GM12873 (cell line): Measurements from ENCODE around the gene CELA1.

Experiments used
- CTCF ChIP-seq: IDR thresholded peaks from 2 replicates; pipeline ENCODE4 v1.5.1; 2012; ENCODE audit warnings: low read depth, mild to moderate bottlenecking, moderate library complexity, low read length, control low read depth; ENCODE audit not compliant: insufficient read depth; ENCODE audit errors: missing control alignments

Gene CELA1

GRCh38 chr12:51346581-51346980, at the start of gene CELA1:
TSS of gene CELA1 (minus strand) at chr12:51346679. CDS start at chr12:51346638, 41 bp downstream.
- no peak for TF ChIP-seq CTCF

- TF ChIP-seq CTCF, result no peak
These were observed 49.1 kb upstream of the CELA1 start for GRCh38 chr12:51395283-51396230.

GRCh38 chr12:51393676-51394545, 47.4 kb upstream of the CELA1 start:
- no peak for TF ChIP-seq CTCF

GRCh38 chr12:51392556-51393237, 46.2 kb upstream of the CELA1 start:
- TF ChIP-seq CTCF, result no peak

DNA sequence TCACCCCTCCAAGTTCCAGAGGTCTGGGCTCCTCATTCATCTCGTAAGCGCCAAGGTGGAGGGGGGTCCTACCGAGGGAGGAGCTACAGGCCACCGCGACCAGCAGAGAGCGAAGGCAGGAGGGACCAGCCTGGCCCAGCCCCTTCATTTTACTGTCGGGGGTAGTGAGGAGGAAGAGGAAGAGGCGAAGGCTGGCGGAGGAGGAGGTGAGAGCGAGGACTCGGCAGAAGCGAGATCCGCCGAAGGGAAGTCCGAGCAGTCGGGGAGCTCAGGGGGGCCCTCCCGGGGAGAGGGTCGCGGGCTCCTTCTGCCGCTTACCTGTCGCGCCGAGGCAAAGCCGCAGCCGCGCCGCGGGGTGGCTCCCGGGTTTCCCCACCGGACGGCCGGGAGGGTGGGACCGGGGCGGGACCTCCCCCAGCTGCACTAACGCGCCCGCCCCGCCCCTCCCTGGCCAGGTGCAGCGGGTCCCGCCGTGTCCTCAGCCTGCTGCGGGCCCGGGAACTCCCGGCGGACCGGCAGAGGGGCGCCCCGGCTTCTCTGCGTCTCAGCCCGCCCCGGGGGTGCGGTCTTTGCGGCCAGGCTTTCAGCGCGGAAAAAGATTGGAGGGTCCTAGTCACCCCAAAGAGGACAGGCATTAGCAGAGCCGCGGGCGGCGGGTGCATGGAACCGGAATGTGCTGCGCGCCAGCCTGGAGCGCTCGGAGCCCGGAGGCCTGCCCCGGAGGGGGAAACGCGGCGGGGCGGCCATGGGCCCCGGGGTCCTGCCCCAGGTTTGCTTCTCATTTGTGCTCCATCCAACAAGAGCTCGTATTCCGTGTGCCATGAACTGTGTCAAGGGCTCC, 45.0 kb upstream of the CELA1 start, which contains the start of gene GALNT6:
GALNT6 (minus strand) TSS at position 124 of the 841 bp plus-strand sequence. CDS start 11,625 bp downstream, outside the sequence.
- TF ChIP-seq CTCF, result no peak

DNA sequence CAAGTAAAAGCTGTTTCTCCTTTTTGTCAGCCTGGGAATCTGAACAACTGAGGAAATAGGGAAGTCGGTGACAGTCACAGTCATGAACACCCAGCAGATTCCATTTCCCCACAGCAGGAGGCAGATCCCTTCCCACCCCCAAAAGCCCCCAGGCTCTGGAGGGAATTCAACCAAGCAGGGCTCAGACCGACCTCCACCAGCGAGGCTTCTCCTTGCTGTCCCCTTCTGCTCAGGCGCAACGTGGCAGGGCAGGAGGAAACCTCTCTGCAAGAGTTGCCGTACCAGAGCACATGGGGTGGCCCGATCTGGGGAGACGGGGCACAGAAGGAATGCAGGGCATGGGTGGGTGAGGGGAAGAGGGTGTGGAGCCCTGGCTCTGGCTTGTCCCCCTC, 44.4 kb upstream of the CELA1 start:
- no peak for TF ChIP-seq CTCF
